HG02852 (cell line): ENCODE data around the gene PURA.
"Not testable (repeated sequence)": the region's sequence is repeated elsewhere in the genome, so short reads cannot be mapped to it uniquely, and the experiment has no call there.

Experiments
- ATAC-seq: cut with Tn5 transposase; IDR thresholded peaks from one replicate; pipeline ENCODE4 v1.9.1; 2021; ENCODE audit warnings: mild to moderate bottlenecking, moderate library complexity; ENCODE audit not compliant: unreplicated experiment

PURA gene

DNA sequence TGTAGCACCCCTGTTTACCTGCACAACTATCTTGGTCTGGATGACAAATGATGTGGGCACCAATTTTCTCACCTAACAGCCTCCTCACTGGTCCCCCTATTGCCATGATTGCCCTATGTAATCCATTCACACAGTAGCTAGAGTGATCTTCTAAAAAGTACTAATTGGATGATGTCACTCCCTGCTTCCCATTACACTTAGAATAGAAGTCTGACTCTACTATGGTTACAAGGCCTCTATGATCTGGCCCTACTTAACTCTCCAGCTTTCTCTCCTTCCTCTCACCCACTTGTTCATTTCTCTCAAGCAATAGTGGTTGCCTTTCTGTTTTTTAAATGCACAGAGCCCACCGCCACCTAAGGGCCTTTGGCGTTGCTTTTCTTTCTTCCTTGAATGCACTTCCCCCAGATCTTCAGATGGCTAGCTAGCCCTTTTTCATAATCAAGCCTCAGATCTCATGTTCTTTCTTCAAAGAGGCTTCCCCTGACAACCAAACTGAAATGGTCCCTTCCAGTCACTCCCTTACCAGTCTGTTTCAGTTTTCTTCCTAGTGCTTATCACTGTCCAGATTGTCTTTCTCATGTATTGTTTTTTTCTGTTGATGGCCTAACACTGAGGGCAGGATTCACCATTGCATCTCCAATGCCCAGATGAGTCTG is 20.5 kb downstream of the PURA start:
- no peak for ATAC-seq

DNA sequence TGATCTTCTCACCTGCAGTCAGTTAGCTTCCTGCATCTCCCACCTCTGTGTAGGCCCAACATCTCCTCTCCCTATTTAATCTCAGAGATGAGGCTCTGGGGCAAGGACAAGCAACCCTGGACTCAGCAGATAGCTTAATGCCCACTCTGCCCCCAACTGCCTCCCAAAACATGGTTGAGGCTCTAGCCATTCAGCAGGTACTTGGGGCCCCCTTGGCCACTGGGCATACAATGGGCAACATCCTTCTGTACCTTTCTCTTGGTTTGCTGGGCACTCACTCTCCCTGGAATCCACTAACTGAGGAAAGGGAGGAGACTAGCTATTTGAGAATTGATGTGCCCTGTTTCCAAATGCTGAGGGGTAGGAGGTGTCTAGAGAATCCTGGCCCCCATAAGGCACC is 21.2 kb downstream of the PURA start:
- no peak for ATAC-seq

DNA sequence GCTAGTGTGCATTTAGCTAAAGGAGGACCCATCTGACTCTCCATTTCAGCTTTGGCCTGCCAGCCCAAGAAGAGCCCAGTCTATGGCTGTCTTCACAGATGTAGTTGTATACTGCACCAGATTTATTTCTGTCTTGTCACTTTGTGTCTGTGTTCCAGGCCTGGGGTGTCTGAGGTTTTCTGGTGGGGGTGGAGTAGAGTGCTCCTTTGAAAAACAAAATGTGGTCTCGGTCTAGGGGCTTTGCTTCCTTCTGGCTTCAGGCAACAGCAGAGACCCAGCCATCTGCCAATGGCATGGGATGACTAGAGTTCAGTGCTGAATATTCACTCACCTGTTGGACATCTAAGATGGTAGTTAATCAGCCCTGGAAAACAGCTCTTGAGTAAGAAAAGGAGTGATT is 22.7 kb downstream of the PURA start:
- no peak for ATAC-seq

DNA sequence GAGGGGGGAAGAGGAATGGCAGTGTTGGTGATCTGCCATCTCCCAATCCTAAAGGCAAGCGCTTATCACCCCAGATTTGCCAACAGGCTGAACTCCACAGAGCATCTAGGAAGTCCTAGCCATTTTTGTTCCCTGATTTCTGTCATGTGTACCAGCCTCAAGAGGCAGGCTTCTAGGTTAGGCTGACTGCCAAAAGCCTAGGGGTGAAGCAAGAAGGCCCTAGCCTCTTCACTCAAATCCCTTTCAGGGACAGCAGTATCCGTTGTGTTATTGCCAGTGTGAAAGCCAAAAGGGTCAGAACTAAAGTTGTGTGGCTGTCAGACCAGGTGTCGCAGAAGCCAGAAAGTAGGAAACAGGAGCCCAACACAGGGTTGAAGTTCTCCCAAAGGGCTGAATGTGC is 26.5 kb downstream of the PURA start:
- ATAC-seq: no peak

DNA sequence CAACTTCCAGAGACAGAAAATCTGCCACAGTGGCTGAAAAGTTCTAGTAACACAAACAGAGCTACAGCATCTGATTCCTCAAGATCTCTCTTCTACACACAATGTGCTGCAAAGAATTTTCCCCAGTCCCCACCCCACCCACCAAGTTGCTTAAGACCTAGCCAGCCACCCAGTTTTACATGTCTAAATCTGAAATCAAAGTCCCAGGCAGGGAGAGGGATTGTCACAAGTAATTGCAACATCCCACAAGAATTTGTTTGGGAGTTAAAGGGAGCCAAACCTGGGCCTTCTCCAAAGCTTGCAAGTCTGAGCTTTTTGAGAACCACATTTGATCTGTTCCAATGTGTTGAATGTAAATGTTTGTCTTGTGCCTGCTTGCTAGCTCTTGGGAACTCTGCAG is 27.3 kb downstream of the PURA start:
- ATAC-seq: no peak

DNA sequence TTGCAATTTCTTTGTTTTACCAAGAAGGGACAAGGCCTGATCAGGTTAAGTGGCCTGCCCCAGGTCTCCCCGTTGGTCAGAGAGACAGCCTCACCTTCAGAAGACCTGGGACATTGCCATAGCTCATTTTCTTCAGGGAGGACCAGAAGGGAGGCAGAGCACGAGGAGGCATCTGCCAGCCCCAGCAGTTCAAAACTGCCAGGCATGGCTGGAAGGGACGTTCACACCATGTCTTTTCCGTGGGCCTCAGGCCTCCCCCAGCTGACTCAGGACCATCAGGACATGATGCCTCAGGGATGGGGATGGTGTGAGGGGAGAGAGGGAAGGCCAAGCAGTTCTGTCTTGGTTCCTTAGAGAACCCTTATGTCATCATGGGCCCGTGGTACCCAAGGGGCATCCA is 28.3 kb downstream of the PURA start:
- no peak for ATAC-seq

DNA sequence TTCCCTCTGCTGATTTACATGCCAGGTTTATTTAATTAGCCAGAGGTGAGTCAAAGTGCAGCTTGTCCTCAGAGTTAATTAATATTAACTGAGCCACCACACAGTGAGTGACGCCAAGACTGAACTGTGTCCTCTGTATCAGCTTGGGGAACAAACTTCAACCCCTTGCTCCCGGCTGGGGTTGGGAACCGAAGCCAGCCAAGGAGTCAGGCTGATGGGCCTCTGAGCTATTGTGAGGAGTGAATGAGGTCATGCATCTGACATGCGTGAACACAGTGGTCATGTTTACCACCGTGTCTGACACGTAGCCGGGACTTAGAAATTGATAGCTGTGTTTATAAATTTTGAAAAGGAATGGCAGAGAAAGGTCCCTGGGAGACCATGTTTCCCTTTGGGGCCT is 28.9 kb downstream of the PURA start:
- ATAC-seq: no peak

DNA sequence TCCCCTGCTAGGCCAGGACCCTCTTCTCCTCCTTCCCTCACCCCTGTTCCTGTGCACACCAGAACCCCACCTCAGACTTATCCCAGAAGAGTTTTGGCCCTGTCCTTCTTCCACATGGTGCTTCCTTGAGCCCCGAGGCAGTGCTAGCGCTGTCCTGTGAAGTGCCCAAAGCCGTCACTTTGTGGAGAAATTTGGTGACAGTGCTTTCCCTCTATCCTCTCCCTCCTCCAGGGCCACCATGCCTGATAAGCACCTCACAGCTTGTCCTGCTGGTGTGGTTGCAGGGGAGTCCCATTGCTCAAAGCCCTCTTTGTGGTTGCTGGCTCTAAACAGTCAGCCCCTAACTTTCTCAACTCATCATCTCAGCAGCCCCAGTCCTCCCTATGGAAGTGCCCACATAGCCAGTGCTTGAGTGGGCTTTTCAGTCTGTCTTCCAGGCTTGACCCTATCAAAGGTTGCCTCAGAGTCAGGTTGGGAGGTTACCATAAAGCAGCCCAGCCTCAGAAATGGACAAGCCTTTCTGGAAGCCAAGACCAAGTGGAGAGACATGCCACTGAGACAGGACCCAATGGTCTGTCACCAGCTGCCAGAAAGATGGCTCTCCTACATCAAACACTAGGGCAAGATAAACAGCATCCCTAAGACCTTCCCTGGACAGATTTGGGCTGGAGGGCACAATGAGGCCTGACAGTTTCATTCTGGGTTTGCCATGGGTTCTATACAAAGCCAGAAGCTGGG is 29.8 kb downstream of the PURA start:
- ATAC-seq: peak; percentile 9

DNA sequence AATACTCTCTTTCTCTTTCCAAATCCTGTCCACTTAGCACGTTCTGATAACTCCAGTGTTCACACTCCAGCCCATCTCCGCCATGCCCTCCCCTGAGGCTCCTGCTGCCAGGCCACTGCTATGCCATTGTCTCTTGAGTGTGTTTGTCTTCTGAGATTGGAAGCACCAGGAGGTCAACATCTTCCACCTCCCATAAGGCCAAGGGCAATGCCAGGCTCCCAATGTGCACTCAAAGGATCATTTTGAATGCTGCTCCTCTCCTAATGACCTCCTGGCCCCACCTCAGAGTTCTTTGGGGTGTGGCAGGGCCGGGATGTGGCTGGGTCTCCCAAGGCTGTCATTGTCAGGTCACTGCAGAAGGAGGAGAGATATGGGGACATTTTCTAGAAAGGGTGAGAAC is 31.3 kb downstream of the PURA start:
- ATAC-seq: no peak

DNA sequence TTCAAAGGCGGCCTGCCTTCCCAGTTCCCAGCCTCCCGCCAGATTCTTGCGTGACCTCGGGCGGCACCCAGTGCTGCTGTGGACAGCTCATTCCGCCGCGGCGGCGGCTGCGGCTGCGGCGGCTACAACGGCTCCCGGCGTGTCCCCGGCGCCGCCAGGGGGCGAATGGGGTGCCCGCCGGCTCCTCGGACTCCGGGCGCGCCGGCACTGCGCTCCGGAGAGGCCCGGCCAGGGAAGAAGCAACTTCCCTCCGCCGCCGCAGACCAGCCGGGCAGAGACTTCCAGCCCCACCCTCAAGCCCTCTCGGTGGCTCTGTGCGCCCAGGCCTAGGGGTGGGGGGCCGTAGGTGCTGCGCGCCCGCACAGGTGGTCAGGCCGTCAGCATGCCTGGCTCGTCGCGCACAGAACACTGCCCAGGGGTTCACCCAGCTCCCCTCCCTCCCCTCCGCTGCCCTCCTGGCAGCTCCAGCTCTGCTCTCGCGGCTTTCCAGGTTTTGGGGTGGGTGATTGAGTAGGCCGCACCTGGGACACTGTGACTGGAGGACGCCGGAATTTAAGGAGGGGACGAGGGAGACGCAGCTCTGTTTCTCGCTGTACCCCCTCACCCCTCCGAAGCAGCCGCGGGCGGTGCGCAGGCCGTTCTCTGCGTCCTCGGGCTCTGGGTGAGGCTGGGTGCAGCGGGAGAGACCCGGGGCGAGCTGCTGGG is 32.1 kb downstream of the PURA start:
- peak; percentile 66 for ATAC-seq

DNA sequence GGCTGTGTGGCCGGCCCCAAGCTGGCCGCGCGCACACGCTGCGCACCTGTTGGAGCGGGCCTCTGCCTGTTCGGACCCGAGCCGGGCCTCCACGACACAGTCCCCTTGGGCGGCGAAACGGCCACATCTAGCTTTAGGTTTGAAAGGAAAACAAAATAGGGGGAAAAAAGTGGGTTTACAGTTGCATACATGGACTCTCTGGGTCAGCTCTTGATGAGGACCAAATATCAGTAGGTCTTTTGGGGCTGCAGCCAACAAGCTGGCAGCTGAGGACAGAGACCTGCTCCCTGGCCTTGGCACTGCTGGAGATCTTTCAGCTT is 32.6 kb downstream of the PURA start:
- no peak for ATAC-seq

DNA sequence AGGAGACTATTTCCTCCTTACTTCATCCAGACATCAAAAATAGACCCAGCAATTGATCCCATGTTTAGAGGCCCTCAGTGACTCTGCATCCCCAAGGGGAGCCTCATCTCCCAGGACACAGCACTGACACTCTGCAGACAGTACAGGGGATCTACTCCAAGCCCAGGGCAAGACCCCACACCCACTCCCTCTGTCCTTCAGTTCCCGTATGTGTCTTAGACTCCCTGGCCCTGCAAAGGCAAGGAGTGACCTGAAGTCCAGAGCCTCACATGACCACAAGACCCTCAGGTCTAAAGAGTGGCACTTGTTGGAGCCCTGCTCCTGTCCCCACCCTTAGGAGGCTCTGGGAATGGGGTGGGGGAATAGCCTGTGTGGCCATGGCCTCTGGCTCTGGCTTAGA is 33.6 kb downstream of the PURA start:
- no peak for ATAC-seq

DNA sequence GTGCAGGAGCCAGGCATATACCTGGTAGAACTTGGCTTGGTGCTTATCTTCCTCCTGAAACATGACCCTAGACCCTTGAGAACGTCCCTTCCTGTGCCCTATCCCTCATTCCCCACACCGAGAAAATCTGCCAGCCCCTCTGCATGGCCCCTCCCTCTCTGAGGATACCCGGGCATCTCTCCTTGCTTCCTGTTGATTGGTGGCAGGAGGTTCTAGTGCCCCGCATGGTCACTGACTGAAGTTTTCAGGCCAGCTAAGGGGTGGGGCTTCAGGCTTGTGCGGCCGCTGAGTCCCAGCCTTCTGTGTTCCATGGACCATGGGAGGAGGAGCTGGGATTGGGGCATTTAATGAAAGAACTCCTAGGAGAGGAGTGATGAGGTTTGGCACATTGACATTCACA is 34.6 kb downstream of the PURA start:
- ATAC-seq: no peak

DNA sequence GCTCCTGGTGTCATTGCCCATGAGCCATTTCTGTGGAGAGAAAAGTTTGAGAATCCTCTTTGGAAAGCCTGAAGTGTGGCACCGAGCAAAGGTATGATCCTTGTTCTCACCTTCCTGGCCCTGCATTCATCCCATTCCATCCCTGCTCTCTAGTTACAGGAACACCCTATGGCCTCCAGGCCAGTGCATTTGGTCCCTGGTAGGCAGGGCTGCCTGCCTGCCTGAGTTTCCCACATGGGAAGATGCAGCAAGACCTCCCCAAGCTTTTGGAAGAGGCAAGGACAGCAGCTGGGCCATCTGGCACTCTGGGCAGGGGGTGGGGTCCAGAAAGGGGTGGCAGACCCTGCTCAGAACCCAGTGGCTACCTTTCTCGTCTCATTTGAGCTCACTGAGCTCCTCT is 36.3 kb downstream of the PURA start:
- no peak for ATAC-seq

DNA sequence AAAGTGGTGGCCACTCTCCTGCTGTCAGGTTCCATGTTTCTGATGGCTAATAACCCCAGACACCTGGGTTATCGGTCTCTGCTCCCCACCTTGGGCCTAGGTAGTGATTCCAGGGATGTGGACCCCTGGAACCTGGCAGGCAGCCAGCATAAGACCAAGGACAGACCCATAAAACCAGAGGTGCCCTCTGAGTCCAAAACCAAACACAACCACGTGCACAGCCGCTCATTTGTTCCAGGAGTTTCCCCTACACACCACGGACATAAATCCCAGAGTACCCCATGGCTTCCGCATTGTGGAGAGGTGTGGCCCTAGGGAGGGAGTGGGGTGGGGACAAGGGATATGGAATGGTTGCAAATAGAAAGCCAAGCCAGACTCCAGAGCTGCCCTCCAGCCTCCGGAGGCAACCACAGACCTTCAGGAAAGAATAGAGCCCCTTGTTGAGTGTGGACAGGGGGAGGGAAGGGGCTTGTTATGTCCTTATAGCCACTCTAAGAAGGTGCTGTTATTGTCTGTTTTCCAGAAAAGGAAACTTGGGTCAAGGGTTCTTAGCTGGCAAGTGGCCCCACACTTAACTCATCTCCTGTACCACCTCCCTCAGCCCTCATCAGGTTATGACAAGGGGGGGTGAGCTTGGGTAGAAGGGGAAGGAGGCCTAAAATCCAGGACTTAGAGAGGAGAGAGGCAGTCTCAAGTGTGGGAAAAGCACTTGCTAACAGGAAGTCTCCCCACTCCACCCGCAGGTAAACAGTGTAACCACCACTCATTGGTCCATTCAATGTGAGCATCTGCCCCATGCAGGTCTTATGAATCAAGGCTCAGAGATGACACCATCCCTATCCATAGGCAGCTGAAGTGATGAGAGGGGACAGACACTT is 37.5 kb downstream of the PURA start:
- no peak for ATAC-seq

DNA sequence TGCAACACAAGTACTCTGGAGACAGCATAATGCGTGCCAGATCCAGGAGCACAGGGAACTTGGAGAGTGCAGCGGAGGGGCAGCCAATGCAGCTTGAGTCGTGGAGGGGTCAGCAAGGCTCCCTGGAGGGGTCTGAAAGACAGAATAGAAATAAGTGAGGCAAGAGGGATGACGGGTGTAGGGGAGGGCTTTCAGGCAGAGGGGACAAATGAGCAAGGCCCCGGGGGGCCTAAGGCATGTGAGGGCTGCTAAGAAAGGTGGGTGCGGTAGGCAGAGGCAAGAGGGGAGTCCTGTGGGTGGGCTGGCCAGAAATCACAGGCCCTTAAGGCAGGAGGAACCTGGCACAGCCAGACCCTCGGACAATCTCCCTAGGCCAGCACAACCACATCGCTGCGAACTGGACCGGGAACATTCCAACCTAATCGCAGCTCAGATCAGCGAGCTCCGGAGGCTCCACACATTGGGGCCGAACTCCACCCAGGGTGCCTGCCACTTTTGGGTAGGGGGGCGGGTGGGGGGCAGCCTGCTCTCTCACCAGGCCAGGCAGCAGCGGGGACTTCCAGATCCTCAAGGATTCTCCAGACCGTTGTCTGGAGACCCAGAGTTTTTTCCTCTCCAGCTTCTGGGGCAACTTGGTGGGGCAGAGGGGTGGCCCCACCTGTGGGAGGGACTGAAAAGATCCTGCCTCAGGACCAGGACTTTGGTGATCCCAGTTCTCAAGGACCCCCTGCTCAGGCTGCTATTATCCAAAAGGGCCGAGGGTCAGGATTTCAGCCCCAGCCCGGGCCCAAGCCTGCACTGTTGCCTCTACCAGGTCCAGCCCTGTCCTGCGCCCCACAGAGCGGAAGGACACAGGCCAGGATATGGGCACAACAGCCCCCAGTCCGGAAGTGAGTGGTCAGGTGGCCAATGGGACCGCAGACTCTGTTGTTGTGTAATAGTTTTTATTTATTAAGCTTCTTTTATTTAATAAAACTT is 38.4 kb downstream of the PURA start:
- no peak for ATAC-seq

DNA sequence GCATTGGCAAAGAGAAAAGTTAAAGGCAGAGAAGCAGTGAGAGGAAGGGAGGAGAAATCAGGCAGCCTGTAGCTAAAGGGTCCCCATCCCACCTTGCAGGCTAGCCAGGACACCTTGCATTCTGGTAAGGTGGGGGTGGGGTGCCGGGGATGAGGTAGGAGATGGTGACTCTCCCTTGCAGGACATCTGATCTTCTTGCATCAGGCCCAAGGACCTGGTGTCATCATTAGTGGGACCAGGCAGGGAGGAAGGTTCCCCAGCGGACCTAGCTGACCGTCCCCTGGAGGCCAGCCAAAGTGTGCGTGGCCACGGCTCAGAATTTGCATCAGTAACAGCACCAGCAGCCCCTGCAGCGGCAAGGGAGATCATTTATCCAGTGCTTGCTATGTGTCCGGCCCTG is 39.3 kb downstream of the PURA start:
- no peak for ATAC-seq

DNA sequence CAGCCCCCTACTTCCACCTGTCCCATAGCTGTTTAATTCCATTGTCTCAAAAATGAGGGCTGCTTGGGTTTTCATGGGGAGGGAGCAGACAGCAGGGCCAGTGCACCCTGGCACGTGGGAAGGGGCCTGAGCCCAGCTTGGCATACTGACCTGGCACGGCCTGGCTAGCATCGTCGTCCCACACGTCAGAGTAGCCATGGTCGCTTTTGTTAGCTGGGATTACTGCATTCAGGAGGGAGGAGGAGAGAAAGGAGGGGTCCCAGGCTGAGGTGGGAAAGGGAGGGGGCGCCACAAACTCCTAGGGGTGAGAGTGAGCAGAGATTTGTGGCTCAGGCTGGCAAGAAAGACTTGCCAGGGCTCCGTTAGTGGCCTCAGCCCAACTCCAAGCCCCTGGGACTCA is 40.0 kb downstream of the PURA start:
- no peak for ATAC-seq

DNA sequence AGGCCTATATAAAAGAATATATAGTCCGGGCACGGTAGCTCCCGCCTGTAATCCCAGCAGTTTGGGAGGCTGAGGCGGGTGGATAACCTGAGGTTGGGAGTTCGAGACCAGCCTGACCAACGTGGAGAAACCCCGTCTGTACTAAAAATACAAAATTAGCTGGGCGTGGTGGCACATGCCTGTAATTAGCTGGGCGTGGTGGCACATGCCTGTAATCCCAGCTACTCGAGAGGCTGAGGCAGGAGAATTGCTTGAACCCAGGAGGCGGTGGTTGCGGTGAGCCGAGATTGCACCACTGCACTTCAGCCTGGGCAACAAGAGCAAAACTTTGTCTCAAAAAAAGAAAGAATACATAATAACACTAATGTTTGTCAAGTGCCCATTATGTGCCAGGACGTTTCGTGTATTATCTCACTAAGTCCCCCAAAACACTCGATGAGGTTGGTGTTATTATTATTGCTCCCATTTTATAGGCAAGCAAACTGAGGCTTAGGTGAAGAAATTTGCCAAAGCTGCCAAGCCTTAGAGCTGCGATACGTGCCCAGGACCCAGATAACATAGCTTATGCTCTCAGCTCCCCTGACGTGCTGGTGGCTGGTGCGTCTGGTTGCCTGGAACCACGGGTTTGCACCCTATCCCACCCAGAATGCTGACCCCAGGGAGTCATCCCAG is 40.9 kb downstream of the PURA start:
- not testable (repeated sequence) for ATAC-seq
